CD1c-positive myeloid dendritic cell (primary cell): ENCODE results near the gene TCP11L1.
"Not testable (repeated sequence)": the region's sequence is repeated elsewhere in the genome, so short reads cannot be mapped to it uniquely, and the experiment has no call there.

ENCODE experiments used
- DNase-seq: peaks from one replicate; pipeline ENCODE4 v3.0.0-alpha.2; 2016; ENCODE audit errors: extremely low spot score

TCP11L1 gene

GRCh38 chr11:33029218-33029617, 10.2 kb upstream of the TCP11L1 start:
- not testable (repeated sequence) for DNase-seq

- DNase-seq, result no peak
Measured at GRCh38 chr11:33033493-33033892, 5.9 kb upstream of the TCP11L1 start.

DNA sequence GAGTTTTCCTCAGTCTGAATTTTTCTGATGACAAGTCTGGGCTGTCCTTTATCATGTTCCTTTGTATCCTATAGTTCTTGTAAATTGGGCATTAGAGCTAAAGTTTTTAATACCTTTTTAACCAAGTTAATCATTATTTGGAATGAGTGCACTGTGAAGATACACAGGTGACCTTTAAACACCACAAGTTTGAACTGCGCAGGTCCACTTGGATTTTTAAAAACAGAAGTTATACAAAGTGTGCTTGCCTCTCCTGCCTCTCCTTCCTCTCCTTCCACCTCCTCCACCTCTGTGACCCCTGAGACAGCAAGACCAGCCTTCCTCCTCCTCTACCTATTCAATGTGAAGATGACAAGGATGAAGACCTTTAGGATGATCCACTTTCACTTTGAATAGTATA, 4.4 kb upstream of the TCP11L1 start:
- no peak for DNase-seq

DNA sequence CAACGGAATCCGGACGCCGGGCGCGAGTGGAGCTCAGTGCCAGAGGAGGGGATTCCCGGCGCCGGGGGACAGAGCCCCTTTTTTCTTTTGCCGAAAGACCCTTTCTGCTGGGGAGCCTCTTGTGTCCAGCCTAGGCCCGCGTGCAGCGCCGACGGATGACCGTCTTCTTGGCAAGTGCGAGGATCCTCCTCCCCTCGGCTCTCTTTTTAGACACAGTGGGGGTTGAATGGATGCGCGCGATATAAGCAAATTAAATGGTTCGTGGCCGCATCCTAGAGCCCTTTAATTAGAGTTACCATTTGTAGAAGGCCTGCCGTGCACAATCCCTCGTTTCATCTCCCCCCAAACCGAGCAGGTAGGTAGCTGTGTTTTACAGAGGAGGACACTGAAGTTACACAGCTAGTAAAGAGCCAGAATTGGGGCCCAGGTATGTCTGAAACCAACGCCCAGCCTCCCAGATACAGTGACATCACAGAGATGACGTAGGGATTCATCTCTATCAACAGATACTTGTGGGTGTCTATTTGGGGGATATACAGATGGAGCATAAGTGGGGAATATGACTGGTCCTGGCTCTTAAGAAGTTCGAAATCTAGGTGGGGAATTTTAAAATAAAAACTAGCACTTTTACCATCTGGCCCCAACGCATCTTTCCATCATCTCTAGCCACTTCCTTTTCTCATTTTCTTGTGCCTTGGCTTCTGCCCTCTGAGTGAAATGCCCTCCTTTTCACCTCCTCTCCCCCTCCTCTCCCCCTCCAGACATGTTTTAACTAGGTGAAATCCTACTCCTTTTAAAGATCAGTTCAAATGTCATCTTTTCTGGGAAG, 875 bp downstream of the TCP11L1 start:
- DNase-seq, result no peak

- DNase-seq, result no peak
Measured at GRCh38 chr11:33040862-33041453, 1.6 kb downstream of the TCP11L1 start.

DNA sequence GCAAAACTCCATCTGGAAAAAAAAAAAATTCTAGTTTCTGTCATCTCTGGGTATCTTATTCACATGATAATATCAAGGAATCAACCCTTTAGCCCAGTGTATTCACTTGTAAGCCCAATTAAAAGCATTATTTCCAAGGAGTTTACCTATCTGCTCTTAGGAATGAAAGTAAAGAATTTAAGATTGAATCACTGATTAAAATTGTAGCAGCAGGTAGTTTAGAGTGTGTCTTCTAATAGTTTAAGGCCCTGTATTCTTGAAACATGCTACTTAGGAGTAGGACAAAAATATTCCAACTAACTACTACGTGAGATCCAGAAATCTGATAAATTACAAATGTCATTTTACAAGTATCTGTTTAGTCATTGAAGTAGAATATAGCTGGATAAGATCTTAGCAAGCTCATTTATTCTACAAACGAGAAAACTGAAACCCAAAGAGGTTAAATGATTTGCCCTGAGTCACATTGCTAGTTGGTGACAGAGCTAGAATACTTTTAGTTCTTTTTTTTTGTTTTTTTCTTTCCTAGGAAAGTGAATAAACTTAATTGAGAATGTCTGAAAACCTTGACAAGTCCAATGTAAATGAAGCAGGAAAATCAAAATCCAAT, 4.0 kb downstream of the TCP11L1 start:
- DNase-seq, result no peak

- DNase-seq, result no peak
Measured at GRCh38 chr11:33044285-33044756, 4.9 kb downstream of the TCP11L1 start.

- no peak for DNase-seq
Measured at GRCh38 chr11:33045551-33046255, 6.3 kb downstream of the TCP11L1 start.

DNA sequence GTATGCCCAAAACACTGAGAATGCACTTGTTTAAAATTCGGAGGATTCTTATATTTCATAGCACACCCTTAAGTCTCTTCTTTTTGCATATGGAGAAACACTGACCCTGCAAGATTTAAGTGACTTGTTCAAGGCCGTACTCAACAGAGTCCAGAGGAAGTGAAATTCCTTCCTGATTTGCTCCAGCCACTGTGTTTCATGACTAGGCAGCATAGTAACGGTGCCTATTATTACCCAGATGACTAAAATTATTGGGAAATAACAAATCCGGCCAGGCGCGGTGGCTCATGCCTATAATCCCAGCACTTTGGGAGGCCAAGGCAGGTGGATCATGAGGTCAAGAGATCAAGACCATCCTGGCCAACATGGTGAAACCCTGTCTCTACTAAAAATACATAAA, 9.3 kb downstream of the TCP11L1 start:
- DNase-seq, result peak; percentile 89

GRCh38 chr11:33049565-33050408, 10.4 kb downstream of the TCP11L1 start:
- not testable (repeated sequence) for DNase-seq

DNA sequence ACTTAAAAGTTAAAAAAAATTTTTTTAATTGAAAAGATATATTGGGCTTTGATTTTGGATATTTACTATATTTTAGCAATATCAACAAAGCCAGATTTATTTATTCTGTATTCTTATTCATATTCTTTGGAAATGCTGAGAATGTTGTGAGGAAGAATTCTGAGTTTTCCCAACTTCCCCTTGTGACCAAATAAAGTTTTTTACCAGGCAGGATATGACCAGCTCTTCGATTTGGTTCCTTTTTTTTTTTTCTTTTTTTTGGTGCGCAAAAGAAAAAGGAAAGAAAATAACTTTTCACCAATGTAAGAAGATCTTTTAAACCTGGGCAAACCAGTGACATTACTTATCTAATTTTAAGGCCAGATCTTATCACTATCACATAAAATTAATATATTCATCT, 12.9 kb downstream of the TCP11L1 start:
- DNase-seq, result peak; percentile 80

DNA sequence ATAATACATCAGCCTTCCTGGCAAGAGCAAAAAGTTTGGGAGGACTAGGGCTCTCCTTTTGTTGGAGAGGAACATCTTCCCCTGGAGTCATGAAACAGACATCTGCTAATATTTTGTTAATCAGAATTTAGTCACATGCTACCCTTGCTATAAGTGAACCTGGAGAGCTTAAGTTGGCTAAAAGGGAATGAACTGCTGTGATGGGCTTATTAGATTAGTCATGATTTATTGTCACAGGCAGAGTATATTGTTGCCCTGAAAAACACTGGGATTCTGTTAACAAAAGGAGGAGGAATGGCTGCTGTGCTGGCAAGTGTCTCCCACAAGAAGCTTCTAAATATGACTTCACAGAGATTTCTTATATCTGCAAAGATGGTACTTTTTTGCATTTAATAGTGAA, 16.0 kb downstream of the TCP11L1 start:
- no peak for DNase-seq

GRCh38 chr11:33057284-33057683, 17.9 kb downstream of the TCP11L1 start:
- DNase-seq, result no peak

- no peak for DNase-seq
Measured at GRCh38 chr11:33059331-33060007, 20.1 kb downstream of the TCP11L1 start.

- DNase-seq, result no peak
Measured at GRCh38 chr11:33060271-33060670, 20.9 kb downstream of the TCP11L1 start.

- DNase-seq, result no peak
Measured at GRCh38 chr11:33062137-33062536, 22.8 kb downstream of the TCP11L1 start.

DNA sequence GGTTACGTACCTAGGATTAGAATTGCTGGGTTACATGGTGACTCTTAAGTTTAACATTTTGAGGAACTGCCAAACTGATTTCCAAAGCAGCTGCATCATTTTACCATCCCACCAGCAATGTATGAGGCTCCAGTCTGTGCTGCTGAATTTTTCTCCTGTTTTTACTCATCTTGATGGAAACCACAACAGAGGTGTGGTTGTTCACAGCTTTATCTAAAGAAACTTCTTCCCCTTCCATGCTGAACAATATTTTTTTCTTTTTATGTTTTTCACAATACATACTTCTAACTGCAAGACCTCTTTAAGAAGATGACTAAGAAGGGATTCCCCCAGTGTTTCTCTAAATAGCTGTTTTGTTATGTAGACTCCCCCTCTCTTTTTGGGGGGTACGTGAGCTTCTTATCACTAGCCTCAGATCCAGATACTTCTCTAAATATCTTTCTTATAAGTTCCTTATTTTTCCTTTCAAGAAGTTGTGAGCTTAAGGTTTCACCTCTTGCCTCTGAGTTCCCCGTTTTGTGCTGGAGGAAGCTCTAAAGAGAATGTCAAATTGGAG, 24.0 kb downstream of the TCP11L1 start:
- DNase-seq, result peak; percentile 85

DNA sequence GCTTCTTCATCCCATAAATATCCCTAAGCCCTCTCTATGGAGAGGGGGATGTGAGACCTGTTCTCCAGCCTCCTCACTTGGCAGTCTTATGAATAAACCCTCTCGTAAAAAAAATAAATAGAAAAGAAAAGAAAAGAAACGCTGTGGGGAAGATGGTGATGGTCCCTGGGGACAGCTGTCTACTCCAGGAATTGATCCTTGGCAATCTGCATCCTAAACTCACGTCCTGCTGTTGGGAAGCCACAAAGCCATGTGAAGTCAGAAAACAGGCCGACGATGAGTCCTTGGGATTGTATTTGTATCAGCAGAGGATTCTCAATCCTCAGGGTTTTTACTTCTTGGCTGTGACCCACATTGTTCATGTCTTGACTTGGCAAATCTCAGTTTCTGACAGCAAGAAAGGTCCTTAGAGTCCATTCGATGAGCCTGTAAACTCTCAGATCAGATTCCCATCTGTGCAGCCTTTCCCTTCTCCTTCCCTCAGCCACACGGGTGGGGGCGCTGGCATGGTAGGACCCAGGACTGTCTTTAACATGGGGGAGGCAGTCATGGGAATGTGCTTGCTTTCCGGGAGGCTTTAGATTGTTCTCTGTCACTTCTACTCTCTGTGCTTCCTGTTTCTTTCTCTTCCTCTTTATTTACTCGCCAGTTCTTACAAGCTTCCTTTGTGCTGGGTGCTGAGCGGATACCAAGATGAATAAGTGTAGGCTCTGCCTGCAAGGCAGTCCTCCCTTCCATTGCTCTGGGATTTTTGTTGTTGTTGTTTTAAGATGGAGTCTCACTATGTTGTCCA, 24.9 kb downstream of the TCP11L1 start:
- DNase-seq, result peak; percentile 64

DNA sequence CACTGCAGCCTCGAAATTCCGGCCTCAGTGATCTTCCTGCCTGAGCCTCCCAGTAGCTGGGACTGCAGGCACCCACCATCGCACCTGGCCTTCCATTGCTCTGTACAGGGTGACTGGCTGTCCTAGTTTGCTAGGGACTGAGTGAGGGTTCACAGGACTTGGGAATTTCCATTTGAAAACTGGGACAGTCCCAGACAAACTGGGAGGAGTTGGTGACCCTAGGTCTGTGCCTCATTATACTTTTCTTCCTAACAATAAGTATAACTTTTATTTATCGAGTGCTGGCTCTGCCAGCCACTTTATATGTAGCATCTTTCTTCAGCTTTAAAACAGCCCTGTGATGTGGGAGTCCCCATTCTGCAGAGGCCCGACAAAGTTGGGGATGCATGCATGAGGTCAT, 25.5 kb downstream of the TCP11L1 start:
- DNase-seq, result no peak
